ENCODE data around the gene PRKG1. TPM values are rescaled to one million over a fixed set of nuclear protein-coding genes. Genes with fewer than 3 reads are reported as not detected.

Gene PRKG1
- polyA plus RNA-seq, 3 donors, result not detected

- no peaks in the 10 kb centered on the region for H3K36me3 ChIP-seq (replicated peaks in 1 of 2; ENCODE audit: control insufficient read depth in 1 of 2, insufficient read depth in 2 of 2, low read length in 2 of 2)
- Mint-ChIP-seq H3K9me3 (peaks cover 0 to 3% (median 0%) of the 10 kb centered on the region in 7 donors), H3K36me3 (no peaks in the 10 kb centered on the region), H3K27ac (no peak overlapping the region), H3K4me3 (no peak overlapping the region), H3K4me1 (no peaks in the 10 kb centered on the region), H3K27me3 (ENCODE audit: low read depth in 3 of 3) (no peaks in the 10 kb centered on the region)
- H3K4me3 ChIP-seq (replicated peaks in 1 of 3; ENCODE audit: low read depth in 2 of 3, low read length in 3 of 3), result no peak overlapping the region
- no CpG with 5 or more reads among the region's 4 CpGs for WGBS (ENCODE audit: insufficient coverage)
- DNase-seq, result no peak
- no peak overlapping the region for H3K27ac ChIP-seq (ENCODE audit: low read depth in 1 of 2, low read length in 2 of 2)
- TF ChIP-seq, protein P1, sequence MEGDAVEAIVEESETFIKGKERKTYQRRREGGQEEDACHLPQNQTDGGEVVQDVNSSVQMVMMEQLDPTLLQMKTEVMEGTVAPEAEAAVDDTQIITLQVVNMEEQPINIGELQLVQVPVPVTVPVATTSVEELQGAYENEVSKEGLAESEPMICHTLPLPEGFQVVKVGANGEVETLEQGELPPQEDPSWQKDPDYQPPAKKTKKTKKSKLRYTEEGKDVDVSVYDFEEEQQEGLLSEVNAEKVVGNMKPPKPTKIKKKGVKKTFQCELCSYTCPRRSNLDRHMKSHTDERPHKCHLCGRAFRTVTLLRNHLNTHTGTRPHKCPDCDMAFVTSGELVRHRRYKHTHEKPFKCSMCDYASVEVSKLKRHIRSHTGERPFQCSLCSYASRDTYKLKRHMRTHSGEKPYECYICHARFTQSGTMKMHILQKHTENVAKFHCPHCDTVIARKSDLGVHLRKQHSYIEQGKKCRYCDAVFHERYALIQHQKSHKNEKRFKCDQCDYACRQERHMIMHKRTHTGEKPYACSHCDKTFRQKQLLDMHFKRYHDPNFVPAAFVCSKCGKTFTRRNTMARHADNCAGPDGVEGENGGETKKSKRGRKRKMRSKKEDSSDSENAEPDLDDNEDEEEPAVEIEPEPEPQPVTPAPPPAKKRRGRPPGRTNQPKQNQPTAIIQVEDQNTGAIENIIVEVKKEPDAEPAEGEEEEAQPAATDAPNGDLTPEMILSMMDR (IDR thresholded peaks at IDR 0.05), result no peak
- no peak overlapping the region for H3K9ac ChIP-seq (ENCODE audit: insufficient read depth, low read length, poor library complexity, severe bottlenecking)
- H3K27me3 ChIP-seq (ENCODE audit: control insufficient read depth in 2 of 2, insufficient read depth in 2 of 2, low read length in 2 of 2), result no peaks in the 10 kb centered on the region
- H4K20me1 ChIP-seq (ENCODE audit: insufficient read depth, low read length), result no peaks in the 10 kb centered on the region
- H3K4me1 ChIP-seq (ENCODE audit: control insufficient read depth in 1 of 2, insufficient read depth in 2 of 2, low read length in 2 of 2), result no peaks in the 10 kb centered on the region
- no peak overlapping the region for H3K4me2 ChIP-seq (replicated peaks; ENCODE audit: extremely low read depth, low read length, poor library complexity, severe bottlenecking)
- intact Hi-C loops (cut with micrococcal nuclease), result no loop called here
- no peaks in the 10 kb centered on the region for H3K9me3 ChIP-seq (replicated peaks in 1 of 2; ENCODE audit: control insufficient read depth in 1 of 2, insufficient read depth in 1 of 2, low read length in 2 of 2)
- H2AFZ ChIP-seq (ENCODE audit: insufficient read depth, low read depth, low read length, poor library complexity, severe bottlenecking), result no peak overlapping the region
- no peaks in the 10 kb centered on the region for H3K79me2 ChIP-seq (ENCODE audit: insufficient read depth, low read length)
Observed at GRCh38 chr10:51255381-51255780, 181.1 kb downstream of the PRKG1 start.

DNA sequence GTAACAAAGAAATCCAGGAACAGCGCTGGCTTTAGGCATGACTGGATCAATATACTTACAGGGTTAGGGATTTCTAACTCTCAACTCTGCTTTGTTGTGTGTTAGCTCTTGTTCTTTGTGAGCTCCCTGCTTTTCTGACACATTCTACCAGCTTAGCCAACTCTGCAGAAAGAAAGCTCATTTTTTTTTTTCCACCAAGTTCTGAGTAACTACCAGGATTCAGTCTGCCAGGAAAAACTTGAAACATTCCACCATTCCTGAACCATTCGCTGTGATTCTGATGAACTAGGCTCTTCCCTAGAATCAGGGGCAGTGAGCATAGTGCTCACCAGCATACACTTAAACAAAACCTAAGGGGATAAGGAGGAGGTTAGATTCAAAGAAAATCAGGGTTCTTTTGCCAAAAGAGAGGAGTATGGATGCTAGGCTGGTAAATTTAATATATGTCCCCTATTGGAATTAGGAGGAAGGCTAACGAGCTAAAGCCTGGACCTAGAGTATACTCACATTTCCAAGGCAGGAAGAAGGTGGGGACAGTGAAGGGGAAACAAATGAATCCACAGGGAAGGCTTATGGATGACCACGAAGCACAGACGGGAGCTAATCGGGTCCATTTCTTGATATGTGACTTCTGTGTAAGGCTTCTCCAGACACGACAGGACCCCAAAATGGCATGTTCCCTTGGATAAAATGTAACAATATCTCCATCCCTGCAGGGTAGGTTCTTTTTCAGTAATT lies 183.4 kb downstream of the PRKG1 start:
- TF ChIP-seq, protein P1 (IDR thresholded peaks at IDR 0.05), result no peak
- H3K9me3 Mint-ChIP-seq, result peaks cover 0 to 11% (median 9%) of the 10 kb centered on the region in 7 donors
- H4K20me1 ChIP-seq (ENCODE audit: insufficient read depth, low read length), result no peaks in the 10 kb centered on the region
- H3K36me3 Mint-ChIP-seq, result no peaks in the 10 kb centered on the region
- peaks cover 0 to 1% (median 0%) of the 10 kb centered on the region in 3 donors for H3K27me3 Mint-ChIP-seq (ENCODE audit: low read depth in 3 of 3)
- no peak for DNase-seq
- no CpG with 5 or more reads among the region's 7 CpGs for WGBS (ENCODE audit: insufficient coverage)
- no peak overlapping the region for H3K4me3 ChIP-seq (replicated peaks in 1 of 3; ENCODE audit: low read depth in 2 of 3, low read length in 3 of 3)
- no peak overlapping the region for H3K4me2 ChIP-seq (replicated peaks; ENCODE audit: extremely low read depth, low read length, poor library complexity, severe bottlenecking)
- no peaks in the 10 kb centered on the region for H3K4me1 ChIP-seq (ENCODE audit: control insufficient read depth in 1 of 2, insufficient read depth in 2 of 2, low read length in 2 of 2)
- peaks cover 3% of the 10 kb centered on the region for H3K4me1 Mint-ChIP-seq
- H3K27me3 ChIP-seq (ENCODE audit: control insufficient read depth in 2 of 2, insufficient read depth in 2 of 2, low read length in 2 of 2), result no peaks in the 10 kb centered on the region
- no peak overlapping the region for H3K27ac Mint-ChIP-seq
- peaks cover 0 to 12% of the 10 kb centered on the region in 2 donors for H3K9me3 ChIP-seq (replicated peaks in 1 of 2; ENCODE audit: control insufficient read depth in 1 of 2, insufficient read depth in 1 of 2, low read length in 2 of 2)
- intact Hi-C loops (cut with micrococcal nuclease), result no loop called here
- no peak overlapping the region for H3K27ac ChIP-seq (ENCODE audit: low read depth in 1 of 2, low read length in 2 of 2)
- H3K79me2 ChIP-seq (ENCODE audit: insufficient read depth, low read length), result no peaks in the 10 kb centered on the region
- no peak overlapping the region for H3K9ac ChIP-seq (ENCODE audit: insufficient read depth, low read length, poor library complexity, severe bottlenecking)
- no peaks in the 10 kb centered on the region for H3K36me3 ChIP-seq (replicated peaks in 1 of 2; ENCODE audit: control insufficient read depth in 1 of 2, insufficient read depth in 2 of 2, low read length in 2 of 2)
- no peak overlapping the region for H2AFZ ChIP-seq (ENCODE audit: insufficient read depth, low read depth, low read length, poor library complexity, severe bottlenecking)
- no peak overlapping the region for H3K4me3 Mint-ChIP-seq
